OCI-LY3 (cell line): Measurements from ENCODE around the gene CNTN1.

Experiments used
- H2AFZ ChIP-seq: fragments of 200-600, 300-600 bp; shearing (Covaris generic); 2 replicates; pipeline ENCODE4 v1.6.0; 2014; ENCODE audit warnings: antibody characterized with exemption, low read depth, low read length
- H3K27ac ChIP-seq: fragments of 200-600, 300-600 bp; sonication (generic); 2 replicates; pipeline ENCODE4 v1.5.1; 2014; ENCODE audit warnings: mild to moderate bottlenecking, low read length, moderate library complexity, mixed read lengths
- H3K27me3 ChIP-seq: fragments of 200-600, 300-600 bp; sonication (generic); 2 replicates; pipeline ENCODE4 v1.6.1; 2014; ENCODE audit warnings: low read depth, low read length, mixed read lengths
- H3K36me3 ChIP-seq: fragments of 200-600, 300-600 bp; sonication (generic); replicated peaks from 2 replicates; pipeline ENCODE3; 2014; ENCODE audit warnings: low read depth, low read length, mixed read lengths
- H3K4me1 ChIP-seq: fragments of 300-600, 200-600 bp; sonication (generic); 2 replicates; pipeline ENCODE4 v1.6.1; 2014; ENCODE audit warnings: low read length, mixed read lengths
- H3K4me2 ChIP-seq: fragments of 200-600, 300-600 bp; sonication (generic); 2 replicates; pipeline ENCODE4 v1.6.1; 2014; ENCODE audit warnings: low read length, mixed read lengths
- H3K4me3 ChIP-seq: fragments of 300-600, 200-600 bp; sonication (generic); 2 replicates; pipeline ENCODE4 v1.5.1; 2014; ENCODE audit warnings: antibody characterized with exemption, mild to moderate bottlenecking, low read length, moderate library complexity
- H3K79me2 ChIP-seq: fragments of 300-600, 200-600 bp; shearing (Covaris generic); 2 replicates; pipeline ENCODE4 v1.6.1; 2014; ENCODE audit warnings: mild to moderate bottlenecking, low read length, mixed read lengths
- H3K9ac ChIP-seq: fragments of 300-600, 200-600 bp; shearing (Covaris generic); 2 replicates; pipeline ENCODE4 v1.6.0; 2014; ENCODE audit warnings: mild to moderate bottlenecking, low read length, moderate library complexity
- H3K9me3 ChIP-seq: fragments of 200-600, 300-600 bp; shearing (Covaris generic); 2 replicates; pipeline ENCODE4 v1.6.1; 2014; ENCODE audit warnings: low read length, mixed read lengths; ENCODE audit not compliant: insufficient read depth
- H4K20me1 ChIP-seq: fragments of 200-600, 300-600 bp; sonication (generic); 2 replicates; pipeline ENCODE4 v1.6.1; 2016; ENCODE audit warnings: low read length, mixed read lengths; ENCODE audit not compliant: insufficient read depth
- CTCF ChIP-seq: fragments of 200-600, 300-600 bp; sonication (generic); IDR thresholded peaks from 2 replicates; pipeline ENCODE4 v1.5.1; 2014; ENCODE audit warnings: antibody characterized with exemption, low read length, low read depth
- EZH2phosphoT487 ChIP-seq: fragments of 200-600 bp; shearing (Covaris generic); IDR thresholded peaks from 2 replicates; pipeline ENCODE4 v1.6.1; 2018; ENCODE audit warnings: antibody characterized with exemption, mixed run types, low read depth

The CNTN1 gene

GRCh38 chr12:40959041-40959440 lies 266.8 kb downstream of the CNTN1 start:
- Histone ChIP-seq H3K79me2 (no peaks in the 10 kb centered on the region), H3K4me2 (no peak overlapping the region), H3K36me3 (no peaks in the 10 kb centered on the region), H2AFZ (no peak overlapping the region), H3K27ac (no peak overlapping the region), H3K4me1 (no peaks in the 10 kb centered on the region), H3K9me3 (no peaks in the 10 kb centered on the region), H3K9ac (no peak overlapping the region), H3K27me3 (no peaks in the 10 kb centered on the region), H4K20me1 (no peaks in the 10 kb centered on the region), H3K4me3 (no peak overlapping the region)
- TF ChIP-seq CTCF: no peak
- TF ChIP-seq EZH2phosphoT487: no peak

- Histone ChIP-seq H3K9me3 (no peaks in the 10 kb centered on the region), H4K20me1 (no peaks in the 10 kb centered on the region), H3K27ac (no peak overlapping the region), H3K4me2 (no peak overlapping the region), H3K4me1 (no peaks in the 10 kb centered on the region), H3K4me3 (no peak overlapping the region), H3K36me3 (no peaks in the 10 kb centered on the region), H2AFZ (no peak overlapping the region), H3K9ac (no peak overlapping the region), H3K79me2 (no peaks in the 10 kb centered on the region), H3K27me3 (no peaks in the 10 kb centered on the region)
- TF ChIP-seq CTCF (no peak), EZH2phosphoT487 (no peak)
Measured at GRCh38 chr12:40963751-40964150, 271.5 kb downstream of the CNTN1 start.

GRCh38 chr12:40969796-40970195 lies 277.6 kb downstream of the CNTN1 start:
- Histone ChIP-seq H3K4me3 (peak overlapping the region; percentile 65), H3K79me2 (no peaks in the 10 kb centered on the region), H3K4me2 (peak overlapping the region; percentile 77), H3K27ac (no peak overlapping the region), H3K9ac (peak overlapping the region; percentile 35), H3K27me3 (no peaks in the 10 kb centered on the region), H3K9me3 (no peaks in the 10 kb centered on the region), H2AFZ (peak overlapping the region; percentile 88), H3K4me1 (peaks cover 9% of the 10 kb centered on the region; the same call in 1 of the 2 replicates), H4K20me1 (no peaks in the 10 kb centered on the region), H3K36me3 (no peaks in the 10 kb centered on the region)
- no peak for TF ChIP-seq EZH2phosphoT487
- TF ChIP-seq CTCF: no peak

GRCh38 chr12:40970320-40970907 lies 278.2 kb downstream of the CNTN1 start:
- Histone ChIP-seq H4K20me1 (no peaks in the 10 kb centered on the region), H3K4me3 (peak overlapping the region; percentile 65), H3K27me3 (no peaks in the 10 kb centered on the region), H3K27ac (no peak overlapping the region), H3K4me2 (peak overlapping the region; percentile 77), H3K4me1 (peaks cover 9% of the 10 kb centered on the region; the same call in 1 of the 2 replicates), H2AFZ (peak overlapping the region; percentile 88), H3K79me2 (no peaks in the 10 kb centered on the region), H3K36me3 (no peaks in the 10 kb centered on the region), H3K9me3 (no peaks in the 10 kb centered on the region), H3K9ac (peak overlapping the region; percentile 35)
- TF ChIP-seq EZH2phosphoT487 (no peak), CTCF (peak; percentile 71)
